SJSA1 (cell line): ENCODE results near the gene FAAP20. TPM values are rescaled to one million over a fixed set of nuclear protein-coding genes. Genes with fewer than 3 reads are reported as not detected.

Experiments
- DNase-seq, 2 experiments: peaks; one replicate each; pipeline ENCODE4 v3.0.0-alpha.2; 2015 to 2020; ENCODE audit warnings: low spot score in 2 of 2, low read depth in 1 of 2
- H3K27ac ChIP-seq: fragments of 250-450 bp; sonication (Bioruptor Pico); 2 replicates; pipeline ENCODE4 v1.5.1; 2020; ENCODE audit warnings: mild to moderate bottlenecking, moderate library complexity
- H3K27me3 ChIP-seq: fragments of 250-450 bp; sonication (Bioruptor Pico); replicated peaks from 2 replicates; pipeline ENCODE4 v1.5.1; 2020; ENCODE audit warnings: mild to moderate bottlenecking, moderate library complexity
- H3K36me3 ChIP-seq: fragments of 250-450 bp; sonication (Bioruptor Pico); 2 replicates; pipeline ENCODE4 v1.5.1; 2020; ENCODE audit warnings: mild to moderate bottlenecking
- H3K4me1 ChIP-seq: fragments of 250-450 bp; sonication (Bioruptor Pico); replicated peaks from 2 replicates; pipeline ENCODE4 v1.6.1; 2021; ENCODE audit warnings: mild to moderate bottlenecking
- H3K4me3 ChIP-seq: fragments of 250-450 bp; sonication (Bioruptor Pico); 2 replicates; pipeline ENCODE4 v1.5.1; 2020; ENCODE audit warnings: mild to moderate bottlenecking
- H3K9me3 ChIP-seq: fragments of 250-450 bp; sonication (Bioruptor Pico); replicated peaks from 2 replicates; pipeline ENCODE4 v1.5.1; 2020; ENCODE audit warnings: mild to moderate bottlenecking
- total RNA-seq: library from RNA; depleted of rRNA; stranded (reverse); fragments of >200 nt; shearing (Covaris generic); gene quantifications from 2 replicates; pipeline ENCODE4 v1.2.3, GENCODE V29; 2014

FAAP20 gene
- total RNA-seq, 1 experiment from 2014 or later: 39.2 TPM

DNA sequence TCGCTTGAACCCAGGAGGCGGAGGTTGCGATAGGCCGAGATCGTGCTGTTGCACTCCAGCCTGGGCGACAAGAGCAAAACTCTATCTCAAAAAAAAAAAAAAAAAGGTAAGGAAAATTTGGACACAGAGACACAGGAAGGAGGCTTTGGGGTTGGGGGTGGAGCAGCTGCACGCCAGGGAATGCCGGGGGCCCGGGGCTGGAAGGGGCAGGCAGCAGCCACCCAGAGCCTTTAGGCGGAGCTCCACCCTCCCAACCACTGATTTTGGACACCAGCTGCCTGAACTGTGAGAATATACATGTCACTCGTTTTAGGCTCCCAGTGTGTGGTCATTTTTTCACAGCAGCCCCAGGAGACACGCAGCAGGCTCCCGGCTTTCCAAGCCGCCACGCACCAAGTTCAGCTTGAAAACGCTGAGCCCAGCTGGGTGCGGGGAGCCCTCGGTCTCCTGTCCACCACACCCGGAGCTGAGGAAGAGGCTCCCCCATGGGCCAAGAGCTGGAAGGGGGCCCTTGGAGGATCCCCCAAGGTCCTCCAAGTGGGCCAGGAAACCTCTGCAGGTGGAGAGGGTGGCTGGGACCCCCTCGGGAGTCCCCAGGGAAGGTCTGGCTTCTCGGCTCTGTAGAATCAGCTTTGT lies 5.9 kb upstream of the FAAP20 start:
- no peak for DNase-seq
- Histone ChIP-seq H3K27me3 (no peaks in the 10 kb centered on the region), H3K27ac (no peak overlapping the region), H3K4me3 (no peak overlapping the region), H3K9me3 (no peaks in the 10 kb centered on the region), H3K4me1 (peaks cover 27% of the 10 kb centered on the region), H3K36me3 (no peaks in the 10 kb centered on the region)

DNA sequence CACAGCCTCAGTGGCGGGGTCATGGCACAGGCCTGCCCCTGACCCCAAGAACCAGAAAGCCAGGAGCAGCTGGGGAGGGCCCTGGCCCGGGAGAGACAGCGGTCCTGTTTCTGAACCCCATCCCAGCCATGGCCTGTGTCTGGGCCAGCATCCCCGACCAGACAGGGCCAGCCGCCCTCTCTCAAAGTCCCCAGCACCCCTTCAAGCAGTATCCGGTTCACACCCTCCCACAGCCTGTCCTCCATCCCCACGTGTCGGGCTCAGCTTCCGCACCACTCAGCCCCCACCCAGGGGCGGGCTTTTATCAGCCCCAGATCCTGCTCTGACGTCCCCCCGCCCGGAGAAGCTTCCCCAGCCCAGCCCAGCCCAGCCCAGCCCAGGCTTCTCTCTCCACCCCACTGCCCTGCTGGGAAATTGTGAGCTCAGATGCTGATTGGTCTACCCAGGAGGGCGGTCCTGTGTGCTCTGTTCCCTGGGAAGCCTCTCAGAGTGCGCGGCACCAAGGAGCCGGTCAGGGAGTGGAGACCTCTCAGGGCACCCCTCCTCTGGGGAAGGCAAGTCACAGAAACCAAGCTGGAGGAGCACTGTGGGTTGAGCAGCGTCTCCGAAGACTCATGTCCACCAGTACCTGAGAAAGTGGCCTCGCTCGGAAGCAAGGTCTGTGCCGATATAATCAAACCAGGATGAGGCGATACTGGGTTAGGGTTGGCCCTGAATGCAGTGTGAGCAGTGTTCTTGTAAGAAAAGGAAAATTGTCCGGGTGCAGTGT lies 4.7 kb upstream of the FAAP20 start:
- H3K9me3 ChIP-seq: no peaks in the 10 kb centered on the region
- H3K4me3 ChIP-seq: peak overlapping the region; percentile 39
- no peaks in the 10 kb centered on the region for H3K36me3 ChIP-seq
- H3K27me3 ChIP-seq: no peaks in the 10 kb centered on the region
- peak overlapping the region; percentile 35 for H3K27ac ChIP-seq
- peaks cover 26% of the 10 kb centered on the region for H3K4me1 ChIP-seq
- peak; percentile 81 to 92 for DNase-seq

DNA sequence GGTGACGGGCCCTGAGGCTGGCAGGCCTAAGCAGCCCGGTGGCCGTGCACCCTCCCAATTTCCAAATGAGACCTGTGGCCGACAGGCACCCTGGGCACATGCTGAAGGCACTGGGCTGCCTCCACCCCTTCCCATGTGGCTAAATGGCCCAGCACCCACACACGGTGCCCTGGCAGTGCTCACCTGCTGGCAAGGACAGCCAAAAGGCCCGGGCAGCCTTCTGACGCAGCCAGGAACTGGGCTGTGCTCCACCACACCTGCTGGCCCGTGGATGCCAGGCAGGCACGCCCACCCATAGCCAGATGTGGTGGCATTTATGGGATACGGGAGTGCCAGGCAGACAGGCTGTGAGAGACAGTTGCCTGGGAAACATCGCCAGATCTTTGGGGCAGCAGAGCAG lies 4.0 kb upstream of the FAAP20 start:
- H3K27me3 ChIP-seq: no peaks in the 10 kb centered on the region
- no peak for DNase-seq
- no peak overlapping the region for H3K4me3 ChIP-seq
- no peaks in the 10 kb centered on the region for H3K9me3 ChIP-seq
- H3K36me3 ChIP-seq: peaks cover 1% of the 10 kb centered on the region; the same call in 1 of the 2 replicates
- peak overlapping the region; percentile 35 for H3K27ac ChIP-seq
- peaks cover 28% of the 10 kb centered on the region for H3K4me1 ChIP-seq

DNA sequence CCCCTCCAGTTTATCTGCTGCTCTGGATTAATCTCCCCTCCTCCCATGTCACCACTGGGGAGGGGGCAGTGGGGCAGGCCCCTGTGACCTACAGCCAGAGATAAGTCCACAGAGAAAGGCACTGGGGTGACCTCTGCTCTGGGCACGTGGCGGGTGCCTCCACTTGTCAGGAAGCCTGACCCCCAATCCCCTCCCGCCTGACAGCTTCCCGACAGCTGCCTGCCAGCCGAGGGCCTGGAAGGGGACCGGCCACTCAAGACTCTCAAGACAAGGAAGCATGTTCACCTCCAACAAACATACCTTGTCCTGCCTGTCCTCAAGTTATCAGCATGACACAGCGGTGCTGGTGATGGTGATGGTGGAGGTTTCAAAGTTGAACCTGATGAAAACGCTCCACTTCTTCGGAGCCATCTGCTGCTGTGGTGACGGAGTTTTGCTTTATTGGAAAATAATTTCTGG lies 3.2 kb upstream of the FAAP20 start:
- Histone ChIP-seq H3K27me3 (no peaks in the 10 kb centered on the region), H3K36me3 (peaks cover 8% of the 10 kb centered on the region), H3K27ac (no peak overlapping the region), H3K4me3 (no peak overlapping the region), H3K4me1 (peaks cover 32% of the 10 kb centered on the region), H3K9me3 (no peaks in the 10 kb centered on the region)
- DNase-seq: no peak

DNA sequence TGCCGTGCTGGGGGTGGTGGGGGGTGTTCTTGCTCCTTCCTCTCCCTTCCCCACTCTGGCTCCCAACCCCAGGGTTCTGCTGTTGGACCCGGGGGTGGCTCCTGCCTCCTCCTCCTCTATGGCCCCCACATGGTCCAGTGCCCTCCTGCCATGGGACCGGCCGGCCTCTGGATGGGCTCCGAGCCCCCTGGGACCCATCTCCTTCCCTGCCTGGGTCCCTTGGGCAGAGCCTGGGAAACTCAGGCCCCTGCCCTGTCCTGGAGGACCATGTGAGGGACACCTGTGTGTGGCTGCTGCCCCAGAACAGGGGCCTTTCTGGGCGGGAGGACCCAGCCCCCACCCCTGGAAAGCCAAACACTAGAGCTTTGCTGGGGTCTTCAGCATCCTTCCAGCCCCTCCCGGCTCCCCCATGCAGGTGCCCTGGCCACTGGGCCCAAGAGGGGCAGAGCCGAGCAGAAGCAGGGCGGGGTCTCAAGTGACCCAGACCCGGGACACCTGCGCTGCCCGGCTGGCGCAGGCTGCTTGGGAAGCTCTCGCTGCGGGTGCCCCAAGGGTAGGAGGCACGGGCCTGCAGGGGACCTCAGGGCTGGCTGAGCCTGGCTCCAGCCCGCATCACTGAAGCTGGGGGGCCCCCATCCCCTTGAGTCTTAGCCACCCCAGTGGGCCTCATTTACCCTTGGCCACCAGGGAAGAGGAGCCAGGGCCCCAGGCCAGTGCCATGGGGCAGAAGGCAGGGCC lies 2.5 kb upstream of the FAAP20 start:
- peaks cover 13% of the 10 kb centered on the region for H3K36me3 ChIP-seq
- no peaks in the 10 kb centered on the region for H3K9me3 ChIP-seq
- no peak overlapping the region for H3K27ac ChIP-seq
- H3K27me3 ChIP-seq: no peaks in the 10 kb centered on the region
- DNase-seq: no peak
- no peak overlapping the region for H3K4me3 ChIP-seq
- H3K4me1 ChIP-seq: peaks cover 32% of the 10 kb centered on the region

DNA sequence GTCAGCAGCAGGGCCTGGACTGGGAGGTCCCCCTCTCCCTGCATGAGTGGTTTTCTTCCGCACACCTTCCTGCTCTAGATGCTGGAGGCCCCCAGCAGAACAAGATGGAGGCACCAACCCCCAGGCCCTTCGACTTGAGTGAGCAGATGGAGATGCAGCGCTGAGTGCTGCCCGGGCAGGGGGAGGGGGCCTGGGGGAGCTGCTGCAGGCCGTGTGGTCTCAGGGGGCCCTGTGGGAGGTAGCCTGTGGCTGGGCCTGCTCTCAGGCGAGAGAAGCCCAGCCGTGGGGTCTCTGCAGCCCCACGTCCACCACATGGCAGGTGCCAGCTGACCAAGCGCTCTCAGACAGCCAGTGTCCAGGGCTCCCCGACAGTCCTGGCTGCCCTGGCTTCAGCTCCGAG lies 1.2 kb upstream of the FAAP20 start:
- DNase-seq: no peak
- Histone ChIP-seq H3K36me3 (peaks cover 17% of the 10 kb centered on the region), H3K27me3 (no peaks in the 10 kb centered on the region), H3K9me3 (no peaks in the 10 kb centered on the region), H3K4me3 (no peak overlapping the region), H3K27ac (no peak overlapping the region; the same call in 1 of the 2 replicates), H3K4me1 (peaks cover 32% of the 10 kb centered on the region)

DNA sequence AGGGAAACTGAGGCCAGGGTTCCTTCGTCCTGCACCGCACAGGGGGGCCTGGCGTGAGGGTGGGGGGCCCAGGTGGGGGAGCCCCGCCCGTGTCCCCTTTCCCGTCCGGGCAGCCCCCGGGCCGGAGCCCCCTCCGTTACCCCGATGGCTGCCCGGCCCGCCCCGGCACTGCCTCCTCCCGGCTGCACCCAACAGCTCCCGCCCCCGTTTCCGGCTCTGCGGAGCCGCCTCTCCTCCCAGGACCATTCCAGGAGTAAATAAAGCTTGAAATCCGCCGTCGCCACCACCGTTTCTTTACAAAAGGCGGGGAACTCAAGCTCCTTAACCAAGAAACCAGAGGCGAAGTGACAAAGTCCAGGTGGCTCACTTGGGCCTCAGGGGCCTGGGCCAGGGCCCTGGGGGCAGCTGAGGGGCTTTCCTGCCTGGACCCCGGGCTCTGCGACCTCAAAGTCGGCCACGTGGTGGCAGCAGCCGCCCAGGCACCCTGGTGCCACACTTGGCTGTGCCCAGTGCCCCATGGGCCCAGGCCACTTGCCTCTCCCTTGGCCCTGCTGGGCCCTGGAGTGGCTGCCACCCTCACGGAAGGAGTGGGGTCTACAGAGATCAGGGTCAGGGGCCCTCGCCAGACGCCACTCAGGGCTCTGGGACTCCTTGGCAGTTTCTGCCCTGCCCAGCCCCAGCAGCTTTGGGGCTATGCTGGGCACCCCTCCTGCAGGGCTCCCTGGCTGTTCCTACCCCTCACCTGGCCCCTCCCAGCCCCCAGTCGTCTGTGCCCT lies 514 bp upstream of the FAAP20 start:
- DNase-seq: peak; percentile 93 to 97
- Histone ChIP-seq H3K4me3 (peak overlapping the region; percentile 58), H3K36me3 (peaks cover 24% of the 10 kb centered on the region), H3K4me1 (peaks cover 37% of the 10 kb centered on the region), H3K27me3 (no peaks in the 10 kb centered on the region), H3K9me3 (no peaks in the 10 kb centered on the region), H3K27ac (peak overlapping the region; percentile 81)

DNA sequence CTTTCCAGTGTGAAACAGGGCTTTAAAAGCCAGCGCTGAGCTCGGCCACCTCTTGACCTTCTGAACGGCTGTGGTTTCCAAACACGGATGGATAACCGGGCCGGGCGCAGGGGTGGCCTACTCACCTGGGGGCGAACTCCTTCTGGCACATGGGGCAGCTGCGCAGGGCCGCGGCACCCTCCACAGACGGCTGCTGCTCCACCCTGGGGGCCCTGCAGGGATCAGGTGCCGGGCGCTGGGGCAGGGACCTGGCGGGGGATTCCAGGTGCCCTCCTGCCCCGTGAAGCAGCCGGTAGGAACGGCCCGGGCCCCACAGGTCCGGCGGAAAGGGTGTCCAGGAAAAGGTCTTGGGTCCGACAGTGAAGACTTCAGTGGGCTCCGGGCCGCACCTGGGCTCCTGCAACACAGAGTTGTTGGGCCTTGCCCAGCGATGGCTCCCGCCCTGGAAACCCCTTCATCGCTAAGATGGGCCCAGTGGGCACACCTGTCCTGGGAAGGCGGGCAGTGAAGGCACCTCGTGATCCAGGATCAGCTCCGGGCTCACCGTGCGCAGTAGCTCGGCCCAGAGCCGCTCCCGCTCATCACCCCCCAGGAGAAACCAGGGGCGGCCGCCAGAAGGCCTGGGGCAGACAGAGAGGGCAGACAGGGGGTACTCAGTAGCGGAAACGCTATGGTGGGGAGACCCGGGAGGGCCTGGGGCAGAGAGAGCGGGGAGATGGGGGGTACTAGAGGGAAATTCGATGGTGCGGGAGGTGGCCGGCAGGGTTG lies 874 bp downstream of the FAAP20 start:
- H3K4me1 ChIP-seq: peaks cover 34% of the 10 kb centered on the region
- DNase-seq: no peak
- no peaks in the 10 kb centered on the region for H3K9me3 ChIP-seq
- H3K4me3 ChIP-seq: peak overlapping the region; percentile 15; the same call in 1 of the 2 replicates
- peaks cover 29% of the 10 kb centered on the region for H3K36me3 ChIP-seq
- no peak overlapping the region for H3K27ac ChIP-seq
- no peaks in the 10 kb centered on the region for H3K27me3 ChIP-seq

DNA sequence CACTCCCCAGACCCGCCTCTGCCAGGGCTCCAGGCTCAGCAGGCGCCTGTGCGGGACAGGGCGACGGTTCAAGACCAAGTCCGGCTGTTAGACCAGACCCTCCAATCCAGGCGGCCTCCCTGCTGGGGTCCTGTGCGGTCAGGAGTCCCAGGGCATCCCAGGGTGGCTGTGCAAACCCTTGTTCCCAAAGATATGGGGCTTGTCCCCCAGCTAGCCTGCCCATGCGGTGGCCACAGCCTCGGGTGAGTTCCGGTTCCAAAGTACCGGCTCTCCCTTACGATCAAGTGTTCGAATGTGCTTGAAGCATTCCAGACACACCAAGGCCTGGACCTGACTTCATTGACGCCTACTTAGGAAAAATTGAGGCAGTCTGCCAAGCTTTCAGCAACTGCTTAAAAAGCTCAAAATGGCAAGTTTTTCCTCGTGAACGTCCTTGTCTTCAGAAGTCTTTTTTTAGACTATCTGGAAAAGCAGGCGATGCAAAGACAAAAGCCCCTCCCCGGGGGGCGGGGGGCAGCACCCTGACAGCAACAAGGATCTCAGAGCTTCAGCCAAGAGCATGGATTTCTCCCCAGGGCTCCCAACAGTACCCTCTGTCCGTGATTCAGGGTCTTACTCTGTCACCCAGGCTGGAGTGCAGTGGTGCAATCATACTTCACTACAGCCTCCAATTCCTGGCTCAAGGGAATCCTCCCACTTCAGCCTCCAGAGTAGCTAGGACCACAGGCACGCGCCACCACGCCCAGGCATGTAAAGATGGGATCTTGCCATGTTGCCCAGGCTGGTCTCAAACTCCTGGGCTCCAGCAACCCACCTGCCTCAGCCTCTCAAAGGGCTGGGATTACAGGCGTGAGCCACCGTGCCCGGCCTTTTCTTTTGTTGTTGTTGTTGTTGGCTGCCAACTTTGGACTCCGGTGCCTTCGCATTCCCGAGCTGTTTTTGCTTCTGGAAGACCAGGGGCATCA lies 2.3 kb downstream of the FAAP20 start:
- peaks cover 32% of the 10 kb centered on the region for H3K4me1 ChIP-seq
- peaks cover 29% of the 10 kb centered on the region for H3K36me3 ChIP-seq
- no peaks in the 10 kb centered on the region for H3K9me3 ChIP-seq
- H3K27ac ChIP-seq: no peak overlapping the region
- DNase-seq: no peak
- H3K4me3 ChIP-seq: no peak overlapping the region
- no peaks in the 10 kb centered on the region for H3K27me3 ChIP-seq

DNA sequence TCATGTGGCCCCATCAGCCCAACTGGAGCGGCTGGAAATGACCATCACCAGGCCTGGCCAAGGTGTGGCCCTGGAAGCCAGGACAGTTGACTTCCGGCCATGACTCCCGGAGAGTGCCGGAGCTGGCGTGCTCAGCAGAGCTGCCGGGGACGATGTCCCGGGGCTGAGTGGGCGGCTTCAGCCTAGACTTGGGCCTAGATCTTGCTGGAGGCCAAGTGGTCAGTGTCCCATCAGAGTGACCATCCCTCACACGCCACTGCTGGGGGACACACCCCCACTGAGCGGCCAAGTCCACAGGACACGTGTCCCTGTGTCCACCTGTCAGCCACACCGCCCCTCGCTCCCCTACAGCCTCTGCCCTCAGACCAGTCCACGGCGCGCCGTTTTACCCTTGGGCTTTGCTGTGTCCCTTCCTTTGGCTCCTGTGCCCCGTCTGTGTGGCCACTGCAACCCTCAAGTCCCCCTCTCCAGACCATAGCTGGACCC lies 4.0 kb downstream of the FAAP20 start:
- Histone ChIP-seq H3K4me1 (peaks cover 30% of the 10 kb centered on the region), H3K27me3 (no peaks in the 10 kb centered on the region), H3K9me3 (no peaks in the 10 kb centered on the region), H3K27ac (no peak overlapping the region), H3K4me3 (no peak overlapping the region), H3K36me3 (peaks cover 29% of the 10 kb centered on the region)
- DNase-seq: no peak

DNA sequence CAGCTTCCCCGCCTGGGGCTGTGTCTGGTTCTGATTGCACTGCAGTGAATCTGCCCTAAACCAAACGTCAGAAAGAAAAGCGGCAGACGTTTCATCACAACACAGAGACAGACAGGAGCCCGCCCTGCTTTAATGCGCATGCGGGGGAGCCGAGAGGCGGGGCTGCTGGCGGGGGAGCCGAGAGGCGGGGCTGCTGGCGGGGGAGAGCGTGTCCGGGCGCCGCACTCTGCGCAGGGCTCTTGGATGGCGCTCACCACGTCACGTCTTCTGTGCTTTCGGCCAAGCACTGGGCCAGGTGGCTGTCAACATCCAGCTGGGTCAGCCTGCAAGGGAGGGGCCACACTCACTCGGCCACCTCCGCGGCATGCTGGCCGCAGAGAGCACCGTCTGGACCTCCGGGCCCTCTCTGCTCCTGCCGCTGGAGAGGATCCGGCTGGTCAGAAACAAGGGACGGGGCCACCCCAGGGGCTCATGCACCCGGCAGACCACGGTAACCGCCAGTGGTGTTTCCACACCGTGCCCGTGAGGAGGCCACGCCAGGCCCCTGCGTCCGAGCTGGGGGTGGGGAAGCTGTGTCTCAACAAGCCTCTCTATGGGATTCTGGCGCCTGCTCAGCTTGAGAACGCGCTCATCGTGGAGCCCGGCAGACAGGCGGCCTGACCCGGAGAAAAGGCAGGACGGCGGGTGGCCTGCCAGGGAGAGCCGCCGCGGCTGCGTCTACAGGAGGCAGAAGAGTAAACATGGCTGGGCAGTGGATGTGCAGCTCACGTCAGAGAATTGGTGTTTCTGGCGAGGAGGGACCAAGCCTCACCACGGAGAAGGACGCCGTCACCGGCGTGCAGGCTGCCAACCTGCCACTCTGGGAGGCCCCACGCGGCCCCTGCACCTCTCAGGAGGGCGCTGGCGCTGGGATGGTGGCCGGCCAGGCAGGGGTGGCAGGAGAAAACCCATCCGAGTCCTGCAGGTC lies 4.8 kb downstream of the FAAP20 start:
- no peaks in the 10 kb centered on the region for H3K27me3 ChIP-seq
- peak; percentile 69 to 90 for DNase-seq
- H3K27ac ChIP-seq: no peak overlapping the region
- H3K4me3 ChIP-seq: peak overlapping the region; percentile 32
- H3K36me3 ChIP-seq: peaks cover 31% of the 10 kb centered on the region
- no peaks in the 10 kb centered on the region for H3K9me3 ChIP-seq
- H3K4me1 ChIP-seq: peaks cover 23% of the 10 kb centered on the region
